Left ventricle myocardium inferior (tissue), 1 donor: ENCODE measurements around the gene BLVRA. TPM values are rescaled to one million over a fixed set of nuclear protein-coding genes. Genes with fewer than 3 reads are reported as not detected.
"Not testable (repeated sequence)": the region's sequence is repeated elsewhere in the genome, so short reads cannot be mapped to it uniquely, and the experiment has no call there.

Experiments used
- DNase-seq: peaks from one replicate; pipeline ENCODE4 v3.0.0-alpha.2; 2020
- H3K27ac ChIP-seq: fragments of 200-600 bp; replicated peaks from 2 replicates; pipeline ENCODE4 v1.8.0; 2021
- H3K27me3 ChIP-seq: fragments of 200-600 bp; 2 replicates; pipeline ENCODE4 v1.8.0; 2021; ENCODE audit warnings: low read depth
- H3K36me3 ChIP-seq: fragments of 200-600 bp; 2 replicates; pipeline ENCODE4 v1.8.0; 2021
- H3K4me1 ChIP-seq: fragments of 200-600 bp; 2 replicates; pipeline ENCODE4 v1.8.0; 2021
- H3K4me3 ChIP-seq: fragments of 200-600 bp; 2 replicates; pipeline ENCODE4 v1.8.0; 2021; ENCODE audit warnings: mild to moderate bottlenecking, moderate library complexity
- H3K9me3 ChIP-seq: fragments of 200-600 bp; replicated peaks from 2 replicates; pipeline ENCODE4 v1.8.0; 2021
- intact Hi-C: fragments of 100-400 bp; cut with micrococcal nuclease; formaldehyde crosslinking; loops from one replicate; pipeline ENCODE4 v1.11.0; 2022
- total RNA-seq: library from RNA; stranded (reverse); fragmentation: NEBNext Ultra II Directional; extraction: Animal tissue kit (Norgen Biotek cat#: 25700); gene quantifications from one replicate; pipeline ENCODE4 v1.2.1, GENCODE V29; 2021
- TF ChIP-seq, protein P1 (sequence below): fragments of 200-600 bp; IDR thresholded peaks from 2 replicates; pipeline ENCODE4 v1.8.0; 2021; ENCODE audit warnings: antibody characterized with exemption, mild to moderate bottlenecking, borderline replicate concordance
- donor health status: DM: no; HTN: yes; CAD: no; lungs with severe emphysema.

The BLVRA gene
- total RNA-seq, 1 donor from 2014 or later, result 44.8 TPM

DNA sequence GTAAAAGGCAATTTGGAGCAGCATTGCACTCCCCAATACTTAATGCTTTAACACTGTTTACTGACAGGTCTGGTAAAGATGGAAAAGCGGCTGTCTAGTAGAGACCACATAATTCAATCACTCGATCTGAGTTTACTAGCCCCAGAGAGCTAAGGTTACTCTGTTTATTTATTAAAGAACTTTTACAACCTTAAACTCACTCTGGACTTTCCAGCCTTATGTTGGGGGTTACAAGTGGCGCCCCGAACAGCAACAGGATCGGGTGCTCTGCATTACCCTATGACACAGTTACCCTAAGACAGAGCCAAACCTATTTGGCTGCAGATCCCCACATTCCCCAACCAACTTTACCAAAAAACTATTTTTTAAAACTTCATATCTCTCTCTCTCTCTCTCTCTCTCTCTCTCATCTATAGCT is 66.9 kb downstream of the BLVRA start:
- Histone ChIP-seq H3K27ac (no peak overlapping the region), H3K36me3 (no peaks in the 10 kb centered on the region), H3K4me3 (no peak overlapping the region), H3K27me3 (peaks cover 41% of the 10 kb centered on the region), H3K9me3 (no peaks in the 10 kb centered on the region), H3K4me1 (no peaks in the 10 kb centered on the region)
- intact Hi-C loops, result no loop called here
- DNase-seq, result no peak
- TF ChIP-seq, protein P1, sequence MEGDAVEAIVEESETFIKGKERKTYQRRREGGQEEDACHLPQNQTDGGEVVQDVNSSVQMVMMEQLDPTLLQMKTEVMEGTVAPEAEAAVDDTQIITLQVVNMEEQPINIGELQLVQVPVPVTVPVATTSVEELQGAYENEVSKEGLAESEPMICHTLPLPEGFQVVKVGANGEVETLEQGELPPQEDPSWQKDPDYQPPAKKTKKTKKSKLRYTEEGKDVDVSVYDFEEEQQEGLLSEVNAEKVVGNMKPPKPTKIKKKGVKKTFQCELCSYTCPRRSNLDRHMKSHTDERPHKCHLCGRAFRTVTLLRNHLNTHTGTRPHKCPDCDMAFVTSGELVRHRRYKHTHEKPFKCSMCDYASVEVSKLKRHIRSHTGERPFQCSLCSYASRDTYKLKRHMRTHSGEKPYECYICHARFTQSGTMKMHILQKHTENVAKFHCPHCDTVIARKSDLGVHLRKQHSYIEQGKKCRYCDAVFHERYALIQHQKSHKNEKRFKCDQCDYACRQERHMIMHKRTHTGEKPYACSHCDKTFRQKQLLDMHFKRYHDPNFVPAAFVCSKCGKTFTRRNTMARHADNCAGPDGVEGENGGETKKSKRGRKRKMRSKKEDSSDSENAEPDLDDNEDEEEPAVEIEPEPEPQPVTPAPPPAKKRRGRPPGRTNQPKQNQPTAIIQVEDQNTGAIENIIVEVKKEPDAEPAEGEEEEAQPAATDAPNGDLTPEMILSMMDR, result no peak

DNA sequence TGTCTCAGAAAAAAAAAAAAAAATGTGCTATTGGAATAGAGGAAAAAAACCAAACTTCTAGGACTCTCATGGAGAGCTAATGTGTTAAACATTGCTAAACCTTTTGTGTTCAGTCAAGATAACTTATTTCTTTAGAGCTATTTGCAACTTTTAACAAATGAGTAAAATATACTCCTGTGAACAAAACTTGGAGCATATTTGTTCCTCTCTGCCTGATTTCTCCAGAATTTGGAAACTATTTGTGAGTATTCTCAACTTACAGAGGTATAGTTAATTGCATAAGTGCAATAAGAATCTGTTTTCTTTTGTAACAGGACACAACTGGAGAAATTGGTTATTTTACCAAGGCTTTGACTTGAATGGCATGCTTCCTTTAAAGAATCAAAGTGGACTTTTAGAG is 72.4 kb downstream of the BLVRA start:
- H3K36me3 ChIP-seq, H3K27ac ChIP-seq, H3K4me1 ChIP-seq, H3K4me3 ChIP-seq, DNase-seq, H3K9me3 ChIP-seq: not testable (repeated sequence)
- H3K27me3 ChIP-seq, result peaks cover 51% of the 10 kb centered on the region
- intact Hi-C loops, result loop anchor here (10.0 kb wide), 1 partner anchor 106 kb away; the partner anchor contains the start of gene COA1

DNA sequence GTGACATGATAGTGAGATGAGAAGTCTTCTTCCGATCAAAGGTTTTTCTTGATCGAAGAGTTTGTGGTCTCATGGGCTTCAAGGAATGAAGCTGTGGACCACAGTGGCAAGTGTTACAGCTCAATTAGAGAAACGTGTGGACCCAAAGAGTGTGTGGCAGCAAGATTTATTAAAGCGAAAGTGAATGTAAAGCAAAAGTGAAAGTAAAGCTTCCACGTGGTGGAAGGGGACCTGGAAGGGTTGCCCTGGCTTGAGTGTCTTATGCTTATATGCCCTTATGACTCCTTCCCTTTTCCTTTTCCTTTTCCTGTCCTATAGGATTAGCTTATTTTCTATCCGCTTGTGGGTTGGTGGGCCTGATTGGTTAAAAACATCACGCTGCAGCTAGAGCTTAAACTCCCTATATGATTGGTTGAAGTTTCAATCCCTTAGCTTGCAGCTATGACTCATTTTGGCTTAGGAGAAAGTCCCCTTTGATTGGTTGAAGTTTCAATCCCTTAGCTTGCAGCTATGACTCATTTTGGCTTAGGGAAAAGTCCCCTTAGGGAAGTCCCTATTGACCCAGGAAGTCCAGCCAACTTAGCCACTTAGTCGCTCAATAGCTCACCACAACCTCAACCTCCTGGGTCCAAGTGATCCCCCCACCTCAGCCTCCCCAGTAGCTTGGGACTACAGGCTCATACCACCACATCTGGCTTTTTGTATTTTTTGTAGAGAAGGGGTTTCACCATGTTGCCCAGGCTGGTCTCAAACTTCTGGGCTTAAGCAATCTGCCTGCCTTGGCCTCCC is 76.2 kb downstream of the BLVRA start:
- no peaks in the 10 kb centered on the region for H3K36me3 ChIP-seq
- H3K27me3 ChIP-seq, result peaks cover 17% of the 10 kb centered on the region
- H3K4me3 ChIP-seq, result peak overlapping the region; percentile 38
- intact Hi-C loops, result loop anchor here (10.0 kb wide), 1 partner anchor 110 kb away; the partner anchor contains the start of gene COA1
- peaks cover 9% of the 10 kb centered on the region for H3K4me1 ChIP-seq
- TF ChIP-seq, protein P1, result no peak
- DNase-seq, result no peak
- no peak overlapping the region for H3K27ac ChIP-seq
- H3K9me3 ChIP-seq, result peaks cover 5% of the 10 kb centered on the region

DNA sequence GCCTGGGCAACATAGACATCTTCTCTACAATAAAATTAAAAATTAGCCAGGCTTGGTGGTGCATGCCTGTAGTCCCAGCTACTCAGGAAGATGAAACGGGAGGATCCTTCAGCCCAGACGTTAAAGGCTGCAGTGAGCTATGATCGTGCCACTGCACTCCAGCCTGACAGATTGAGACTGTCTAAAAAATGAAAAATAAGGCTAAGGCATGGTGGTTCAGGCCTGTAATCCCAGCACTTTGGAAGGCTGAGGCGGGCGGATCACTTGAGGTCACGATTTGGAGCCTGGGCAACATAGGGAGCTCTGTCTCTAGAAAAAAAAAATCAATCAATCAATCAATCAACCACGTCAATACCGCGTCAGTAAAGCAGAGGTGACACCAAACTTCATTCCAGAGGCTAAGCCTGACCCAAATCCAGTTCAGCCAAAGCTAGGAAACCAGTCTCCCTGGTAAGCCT is 79.8 kb downstream of the BLVRA start:
- intact Hi-C loops, result loop anchor here (10.0 kb wide), 1 partner anchor 113 kb away; the partner anchor contains the start of gene COA1
- H3K4me3 ChIP-seq, result no peak overlapping the region
- no peak for DNase-seq
- H3K27me3 ChIP-seq, result peaks cover 13% of the 10 kb centered on the region
- no peaks in the 10 kb centered on the region for H3K9me3 ChIP-seq
- TF ChIP-seq, protein P1, result no peak
- H3K27ac ChIP-seq, result no peak overlapping the region
- peaks cover 9% of the 10 kb centered on the region for H3K4me1 ChIP-seq
- H3K36me3 ChIP-seq, result no peaks in the 10 kb centered on the region

DNA sequence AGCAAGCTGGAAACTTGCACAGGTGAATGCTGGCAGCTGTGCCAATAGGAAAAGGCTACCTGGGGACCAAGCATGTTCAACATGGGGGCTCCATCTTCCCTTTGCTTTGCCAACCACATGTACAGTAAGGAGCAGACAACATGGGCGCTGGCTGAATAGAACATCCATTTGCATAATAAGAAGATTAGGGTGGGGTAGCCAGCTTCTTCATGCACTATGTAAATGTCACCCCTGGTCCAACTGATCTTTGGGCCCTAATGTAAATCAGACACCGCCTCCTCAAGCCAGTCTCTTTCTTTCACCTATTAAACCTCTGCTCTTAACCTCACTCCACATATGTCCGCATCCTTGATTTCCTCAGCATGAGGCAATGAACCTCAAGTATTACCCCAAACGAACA is 84.8 kb downstream of the BLVRA start:
- no peaks in the 10 kb centered on the region for H3K9me3 ChIP-seq
- peaks cover 9% of the 10 kb centered on the region for H3K4me1 ChIP-seq
- H3K27ac ChIP-seq, result no peak overlapping the region
- DNase-seq, result no peak
- intact Hi-C loops, result no loop called here
- H3K27me3 ChIP-seq, result peaks cover 23% of the 10 kb centered on the region
- H3K36me3 ChIP-seq, result no peaks in the 10 kb centered on the region
- H3K4me3 ChIP-seq, result no peak overlapping the region
- TF ChIP-seq, protein P1, result no peak

DNA sequence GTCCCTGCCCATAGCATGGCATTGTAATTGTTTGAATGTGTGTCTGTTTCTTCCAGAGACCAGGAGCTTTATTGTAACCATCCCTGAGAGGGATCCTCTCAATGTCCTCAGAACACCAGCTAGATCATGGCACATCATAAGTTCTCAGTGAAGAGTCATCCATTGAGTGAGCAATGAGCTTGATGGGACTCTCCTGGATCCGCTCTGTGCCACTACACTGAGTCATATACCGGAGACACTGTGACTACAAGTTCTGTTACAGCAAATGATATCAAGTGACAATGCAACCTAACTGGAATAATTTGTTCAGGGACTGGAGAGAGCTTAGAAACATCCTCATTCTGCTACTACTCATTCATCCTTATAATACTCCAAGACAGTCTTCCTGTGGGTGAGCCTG is 85.8 kb downstream of the BLVRA start:
- Histone ChIP-seq H3K36me3 (no peaks in the 10 kb centered on the region), H3K27me3 (peaks cover 28% of the 10 kb centered on the region), H3K9me3 (no peaks in the 10 kb centered on the region), H3K4me1 (peaks cover under 1% of the 10 kb centered on the region), H3K4me3 (no peak overlapping the region), H3K27ac (no peak overlapping the region)
- TF ChIP-seq, protein P1, result no peak
- intact Hi-C loops, result no loop called here
- no peak for DNase-seq
